Stimulated activated naive B cell treated with anti-CD40 and anti-IgM and Interleukin-4, amounts not matched to agents 10 μg/mL and 1 μg/mL and 100 μg/mL, for 72 hours (primary cell): ENCODE measurements around the gene HAPSTR1.
A peak's percentile ranks its signal among the peaks of the same experiment; 100 is the strongest.
"Not testable (repeated sequence)": the region's sequence is repeated elsewhere in the genome, so short reads cannot be mapped to it uniquely, and the experiment has no call there.

Experiments
- ATAC-seq, 2 donors: fragments of 150-1000 bp; cut with Tn5 transposase; replicated peaks; 2 replicates each; pipeline ENCODE4 v1.10.0; 2021; ENCODE audit warnings: moderate library complexity in 1 of 2
- DNase-seq: peaks from one replicate; pipeline ENCODE4 v3.0.0; 2021
- H3K27ac Mint-ChIP-seq: one replicate; pipeline ENCODE4 v1.8.0; 2022; ENCODE audit warnings: mild to moderate bottlenecking, mixed read lengths
- H3K27me3 Mint-ChIP-seq, 2 donors: one replicate each; pipeline ENCODE4 v1.8.0; 2022; ENCODE audit warnings: mixed read lengths in 2 of 2
- H3K36me3 Mint-ChIP-seq, 2 donors: one replicate each; pipeline ENCODE4 v1.8.0; 2022; ENCODE audit warnings: mixed read lengths in 2 of 2, mild to moderate bottlenecking in 1 of 2
- H3K4me1 Mint-ChIP-seq, 2 donors: one replicate each; pipeline ENCODE4 v1.8.0; 2022; ENCODE audit warnings: mixed read lengths in 2 of 2, mild to moderate bottlenecking in 1 of 2
- H3K4me3 Mint-ChIP-seq, 2 donors: one replicate each; pipeline ENCODE4 v1.8.0; 2022; ENCODE audit warnings: mild to moderate bottlenecking in 2 of 2, mixed read lengths in 2 of 2, moderate library complexity in 1 of 2
- H3K9me3 Mint-ChIP-seq, 2 donors: one replicate each; pipeline ENCODE4 v1.8.0; 2022; ENCODE audit warnings: mixed read lengths in 2 of 2, mild to moderate bottlenecking in 1 of 2

HAPSTR1 gene

GRCh38 chr16:9056061-9056460, 35.4 kb upstream of the HAPSTR1 start:
- ATAC-seq (no peak), DNase-seq (no peak)
- H3K36me3 Mint-ChIP-seq = no peaks in the 10 kb centered on the region
- H3K9me3 Mint-ChIP-seq = no peaks in the 10 kb centered on the region
- H3K27me3 Mint-ChIP-seq = peaks cover 0 to 15% of the 10 kb centered on the region in 2 donors
- peaks cover 8 to 11% of the 10 kb centered on the region in 2 donors for H3K4me1 Mint-ChIP-seq
- H3K4me3 Mint-ChIP-seq = no peak overlapping the region
- H3K27ac Mint-ChIP-seq = no peak overlapping the region

- H3K27ac Mint-ChIP-seq = no peak overlapping the region
- H3K9me3 Mint-ChIP-seq = no peaks in the 10 kb centered on the region
- H3K36me3 Mint-ChIP-seq = no peaks in the 10 kb centered on the region
- peaks cover 0 to 3% of the 10 kb centered on the region in 2 donors for H3K27me3 Mint-ChIP-seq
- no peak for DNase-seq
- H3K4me1 Mint-ChIP-seq = peaks cover 10 to 18% of the 10 kb centered on the region in 2 donors
- no peak overlapping the region for H3K4me3 Mint-ChIP-seq
- ATAC-seq = no peak
Measured at GRCh38 chr16:9058211-9058610, 33.2 kb upstream of the HAPSTR1 start.

DNA sequence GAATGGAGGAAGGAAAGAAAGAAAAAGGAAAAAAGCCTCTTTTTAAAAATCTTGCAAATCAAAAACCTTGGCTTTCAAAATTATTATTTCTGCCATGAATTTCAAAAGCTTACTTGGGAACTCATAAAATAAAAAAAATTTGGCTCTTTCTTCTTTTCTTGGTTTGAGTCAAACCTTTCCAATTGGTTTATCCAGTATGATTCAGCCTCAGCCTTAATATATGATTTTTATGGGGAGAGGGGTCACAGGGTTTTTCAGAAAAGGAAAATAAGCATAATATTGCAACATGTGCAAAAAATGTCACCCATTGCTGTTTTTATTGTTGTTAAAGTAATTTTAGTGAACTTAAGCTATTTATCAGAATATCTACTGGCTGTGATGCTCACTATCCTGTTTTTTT, 31.2 kb upstream of the HAPSTR1 start:
- DNase-seq (no peak), ATAC-seq (no peak)
- Mint-ChIP-seq H3K4me1 (peaks cover 8 to 18% of the 10 kb centered on the region in 2 donors), H3K27me3 (no peaks in the 10 kb centered on the region), H3K4me3 (no peak overlapping the region), H3K9me3 (no peaks in the 10 kb centered on the region), H3K36me3 (no peaks in the 10 kb centered on the region), H3K27ac (no peak overlapping the region)

GRCh38 chr16:9061358-9061813, 30.1 kb upstream of the HAPSTR1 start:
- Mint-ChIP-seq H3K36me3 (no peaks in the 10 kb centered on the region), H3K27me3 (no peaks in the 10 kb centered on the region), H3K27ac (no peak overlapping the region), H3K9me3 (no peaks in the 10 kb centered on the region), H3K4me1 (peaks cover 8 to 18% of the 10 kb centered on the region in 2 donors), H3K4me3 (no peak overlapping the region)
- ATAC-seq (peak; percentile 78 to 87), DNase-seq (no peak)

DNA sequence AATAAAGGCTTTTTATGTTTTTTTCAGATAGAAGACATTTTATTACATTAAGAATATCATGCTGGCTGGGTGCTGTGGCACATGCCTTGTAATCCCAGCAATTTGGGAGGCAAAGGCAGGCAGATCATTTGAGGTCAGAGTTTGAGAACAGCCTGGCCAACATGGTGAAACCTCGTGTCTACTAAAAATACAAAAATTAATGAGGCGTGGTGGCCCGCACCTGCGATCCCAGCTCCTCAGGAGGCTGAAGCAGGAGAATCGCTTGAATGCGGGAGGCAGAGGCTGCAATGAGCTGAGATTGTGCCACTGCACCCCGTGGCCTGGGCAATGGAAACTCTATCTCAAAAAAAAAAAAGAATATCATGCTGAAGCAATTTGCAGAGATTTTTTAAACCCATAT, 29.1 kb upstream of the HAPSTR1 start:
- no peaks in the 10 kb centered on the region for H3K9me3 Mint-ChIP-seq
- no peaks in the 10 kb centered on the region for H3K36me3 Mint-ChIP-seq
- H3K27me3 Mint-ChIP-seq = no peaks in the 10 kb centered on the region
- ATAC-seq (no peak), DNase-seq (no peak)
- H3K4me3 Mint-ChIP-seq = no peak overlapping the region
- no peak overlapping the region for H3K27ac Mint-ChIP-seq
- H3K4me1 Mint-ChIP-seq = peaks cover 8 to 18% of the 10 kb centered on the region in 2 donors

- peaks cover 8 to 24% of the 10 kb centered on the region in 2 donors for H3K4me1 Mint-ChIP-seq
- no peak for DNase-seq
- peaks cover 1 to 4% of the 10 kb centered on the region in 2 donors for H3K9me3 Mint-ChIP-seq
- H3K27me3 Mint-ChIP-seq = no peaks in the 10 kb centered on the region
- H3K27ac Mint-ChIP-seq = no peak overlapping the region
- H3K36me3 Mint-ChIP-seq = no peaks in the 10 kb centered on the region
- H3K4me3 Mint-ChIP-seq = no peak overlapping the region
- no peak for ATAC-seq
Measured at GRCh38 chr16:9065077-9065476, 26.4 kb upstream of the HAPSTR1 start.

- DNase-seq = no peak
- H3K36me3 Mint-ChIP-seq = no peaks in the 10 kb centered on the region
Measured at GRCh38 chr16:9068886-9069285, 22.6 kb upstream of the HAPSTR1 start.

DNA sequence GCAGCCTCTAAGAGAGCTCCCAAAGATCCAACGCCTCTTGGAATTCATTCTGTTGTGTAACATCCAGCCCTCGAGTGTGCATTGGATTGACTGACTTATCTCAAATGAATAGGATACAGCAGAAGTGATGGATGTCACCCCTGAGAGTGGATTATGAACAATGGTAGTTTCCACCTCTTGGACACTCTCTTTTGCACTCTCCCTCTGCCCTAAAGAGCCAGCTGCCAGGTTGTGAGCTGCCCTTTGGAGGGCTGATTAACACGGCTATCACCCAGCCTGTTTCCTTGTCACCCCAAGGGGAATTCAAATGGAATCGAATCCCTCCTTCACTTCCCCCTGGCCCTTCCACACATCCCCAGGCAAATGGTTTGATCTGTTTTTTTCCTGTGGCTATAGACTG, 21.2 kb upstream of the HAPSTR1 start:
- Mint-ChIP-seq H3K4me1 (peaks cover 1 to 11% of the 10 kb centered on the region in 2 donors), H3K36me3 (no peaks in the 10 kb centered on the region), H3K27ac (no peak overlapping the region), H3K27me3 (no peaks in the 10 kb centered on the region), H3K4me3 (no peak overlapping the region), H3K9me3 (peaks cover 1 to 4% of the 10 kb centered on the region in 2 donors)
- no peak for ATAC-seq
- DNase-seq = no peak

More at GRCh38 chr16:9068886-9069285, 22.6 kb upstream of the HAPSTR1 start:
- Mint-ChIP-seq H3K27ac (no peak overlapping the region), H3K27me3 (no peaks in the 10 kb centered on the region), H3K9me3 (peaks cover 1 to 4% of the 10 kb centered on the region in 2 donors), H3K4me1 (peaks cover 1 to 11% of the 10 kb centered on the region in 2 donors), H3K4me3 (no peak overlapping the region)
- ATAC-seq = no peak

DNA sequence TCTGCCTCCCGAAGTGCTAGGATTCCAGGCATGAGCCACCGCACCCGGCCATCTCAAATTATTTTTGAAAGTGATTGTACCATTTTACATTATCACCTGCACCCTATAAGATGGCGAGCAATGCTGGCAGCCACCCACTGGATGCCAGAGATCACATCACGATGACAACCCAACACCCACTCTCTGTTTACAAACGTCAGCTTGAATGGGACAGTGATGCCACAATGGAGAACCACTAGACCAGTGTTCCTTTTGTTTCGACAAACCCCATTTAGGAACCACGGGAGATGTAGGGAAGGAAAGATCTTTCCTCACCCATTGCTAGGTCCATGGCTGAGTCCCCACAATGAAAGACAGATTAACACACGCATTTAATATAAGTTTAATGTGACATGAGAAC, 20.1 kb upstream of the HAPSTR1 start:
- H3K27me3 Mint-ChIP-seq = no peaks in the 10 kb centered on the region
- no peak overlapping the region for H3K27ac Mint-ChIP-seq
- H3K4me1 Mint-ChIP-seq = peaks cover 2 to 11% of the 10 kb centered on the region in 2 donors

GRCh38 chr16:9072806-9073341, 18.6 kb upstream of the HAPSTR1 start:
- Mint-ChIP-seq H3K9me3 (peaks cover 3 to 4% of the 10 kb centered on the region in 2 donors), H3K4me1 (peaks cover 12 to 20% of the 10 kb centered on the region in 2 donors), H3K4me3 (no peak overlapping the region), H3K27ac (no peak overlapping the region), H3K36me3 (peaks cover 5 to 9% of the 10 kb centered on the region in 2 donors), H3K27me3 (no peaks in the 10 kb centered on the region)
- DNase-seq (no peak), ATAC-seq (peak; percentile 33 to 54)

More for the DNA sequence above, 20.1 kb upstream of the HAPSTR1 start:
- H3K9me3 Mint-ChIP-seq = peaks cover 1 to 4% of the 10 kb centered on the region in 2 donors
- H3K36me3 Mint-ChIP-seq = peaks cover 0 to 1% of the 10 kb centered on the region in 2 donors
- no peak overlapping the region for H3K4me3 Mint-ChIP-seq
- ATAC-seq = no peak
- no peak for DNase-seq

- Mint-ChIP-seq H3K27me3 (no peaks in the 10 kb centered on the region), H3K4me1 (peaks cover 16 to 24% of the 10 kb centered on the region in 2 donors), H3K4me3 (no peak overlapping the region), H3K36me3 (peaks cover 7 to 14% of the 10 kb centered on the region in 2 donors), H3K9me3 (peaks cover 2 to 4% of the 10 kb centered on the region in 2 donors), H3K27ac (peak overlapping the region; percentile 57)
- ATAC-seq (no peak), DNase-seq (no peak)
Measured at GRCh38 chr16:9075299-9076071, 16.0 kb upstream of the HAPSTR1 start.

DNA sequence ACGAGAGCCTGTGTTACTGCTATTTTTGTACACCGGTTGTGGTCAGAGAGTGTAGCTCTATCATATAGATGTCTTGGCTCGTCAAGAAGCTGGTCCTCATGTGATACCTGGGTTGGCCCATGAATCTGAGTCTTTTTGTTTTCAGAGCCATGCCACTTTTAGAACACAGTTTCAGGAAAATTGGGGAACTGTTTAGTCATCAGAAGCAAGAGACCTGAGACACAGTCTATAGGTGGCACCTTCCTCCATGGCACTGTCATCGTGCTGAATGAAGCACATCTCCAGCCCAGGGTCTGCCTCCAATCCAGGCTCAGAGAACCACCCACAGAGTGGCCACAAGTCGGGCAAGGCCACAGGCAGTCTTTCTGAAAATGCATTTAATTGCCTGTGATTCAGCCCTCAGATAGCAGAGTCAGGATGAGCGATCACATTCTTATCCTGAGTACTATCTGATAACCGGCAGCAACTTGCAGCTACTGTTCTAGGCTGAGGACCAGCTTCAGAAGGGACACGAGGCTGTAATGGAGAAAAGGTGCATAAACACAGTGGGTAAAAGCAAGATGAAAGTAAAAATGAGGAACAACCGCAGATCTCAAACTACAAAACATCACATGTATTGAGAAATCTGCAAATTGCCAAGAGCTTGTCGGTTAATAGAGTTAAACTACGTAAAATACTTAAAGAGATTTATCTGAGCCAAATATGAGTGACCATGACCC, 14.2 kb upstream of the HAPSTR1 start:
- no peak overlapping the region for H3K4me3 Mint-ChIP-seq
- H3K36me3 Mint-ChIP-seq = peaks cover 7 to 14% of the 10 kb centered on the region in 2 donors
- H3K4me1 Mint-ChIP-seq = peaks cover 16 to 24% of the 10 kb centered on the region in 2 donors

DNA sequence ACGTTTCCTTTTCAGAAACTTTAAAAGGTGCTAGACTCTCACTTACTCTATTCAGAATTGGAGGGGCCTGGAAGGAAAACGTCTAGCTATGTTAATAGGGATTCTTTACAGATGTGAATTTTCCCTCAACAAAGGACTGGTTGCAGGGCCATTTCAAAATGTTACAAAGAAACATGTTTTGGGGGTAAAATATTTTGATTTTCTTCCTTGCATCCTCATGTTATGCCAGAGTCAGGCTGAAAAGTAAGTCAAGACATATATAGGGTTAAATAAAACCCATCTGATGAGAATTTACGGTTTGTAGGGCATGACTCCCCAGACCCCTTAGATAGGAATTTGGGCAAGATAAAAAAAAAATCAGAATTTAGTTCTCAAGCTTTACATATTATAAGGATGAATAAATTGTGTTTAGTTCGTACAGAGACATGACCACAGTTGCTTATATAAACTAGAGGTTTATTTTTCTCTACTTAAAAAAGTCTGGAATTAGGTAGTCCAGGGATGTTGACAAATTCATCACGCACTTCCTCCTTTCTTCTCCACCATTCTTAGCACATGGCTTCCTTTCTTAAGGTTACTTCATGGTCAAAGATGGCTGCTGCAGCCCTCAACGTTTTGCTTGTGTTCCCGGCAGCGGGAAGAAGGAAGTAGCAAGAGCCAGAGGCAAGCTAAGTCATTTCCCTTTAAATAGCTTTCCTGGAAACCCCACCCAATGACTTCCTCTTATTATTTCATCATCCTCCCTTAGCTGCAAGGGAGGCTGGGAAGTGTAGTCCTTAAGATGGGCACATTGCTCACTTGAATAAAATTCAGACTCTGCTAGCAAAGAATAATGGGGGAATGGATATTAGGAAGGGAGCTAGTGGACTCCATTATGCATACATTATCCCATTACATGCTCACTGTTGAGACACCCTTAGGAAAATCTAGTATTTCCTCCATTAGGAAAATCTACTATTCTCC, 12.7 kb upstream of the HAPSTR1 start:
- peak; percentile 97 for ATAC-seq
- Mint-ChIP-seq H3K27ac (peak overlapping the region; percentile 92), H3K4me3 (peak overlapping the region in 1 of 2 donors; percentile 52), H3K36me3 (peaks cover 7 to 14% of the 10 kb centered on the region in 2 donors), H3K4me1 (peaks cover 14 to 19% of the 10 kb centered on the region in 2 donors)
- H3K9me3 Mint-ChIP-seq, H3K27me3 Mint-ChIP-seq: not testable (repeated sequence)
- DNase-seq = peak; percentile 55

More for the DNA sequence above, 14.2 kb upstream of the HAPSTR1 start:
- peak overlapping the region; percentile 92 for H3K27ac Mint-ChIP-seq
- ATAC-seq (peak; percentile 18 to 49), DNase-seq (no peak)
- H3K27me3 Mint-ChIP-seq = no peaks in the 10 kb centered on the region
- peaks cover 2 to 4% of the 10 kb centered on the region in 2 donors for H3K9me3 Mint-ChIP-seq
